ENCODE results near the gene F13B.

The F13B gene

DNA sequence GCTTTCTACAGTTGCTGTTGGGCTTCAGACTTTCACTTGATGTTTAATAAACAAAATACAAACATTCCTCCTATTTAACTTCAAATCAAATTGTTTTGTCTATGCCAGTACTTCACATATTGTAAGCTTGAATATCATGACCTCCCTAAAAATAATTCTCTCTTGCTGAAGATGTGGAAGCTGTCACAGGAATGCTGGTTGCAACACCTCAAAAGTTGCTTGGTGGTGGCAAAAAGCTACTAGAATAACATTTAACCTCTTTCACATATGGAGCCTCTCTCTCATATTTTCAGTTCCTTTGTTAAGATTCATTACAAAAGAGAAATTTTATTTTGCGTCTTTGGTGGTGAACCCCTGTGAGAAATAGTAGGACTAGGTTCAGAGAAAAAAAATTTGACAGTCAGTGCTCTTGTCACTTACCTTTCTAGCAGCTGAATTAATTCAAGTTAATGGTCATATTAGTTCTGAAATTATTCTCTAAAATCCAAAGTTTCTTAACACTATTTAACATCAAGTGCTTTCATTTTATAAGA lies 25.5 kb upstream of the F13B start:
- Histone ChIP-seq H3F3A (ENCODE audit: insufficient read depth, low read length) (no peaks in the 10 kb centered on the region), H3K36me3 (replicated peaks; ENCODE audit: insufficient read depth, low read length) (peaks cover 11% of the 10 kb centered on the region), H3K27me3 (replicated peaks; ENCODE audit: insufficient read depth, low read length) (no peaks in the 10 kb centered on the region), H3K4me1 (ENCODE audit: low read length) (no peaks in the 10 kb centered on the region), H2AFZ (ENCODE audit: low read length) (no peak overlapping the region), H4K20me1 (ENCODE audit: insufficient read depth, low read length) (no peaks in the 10 kb centered on the region), H3K9ac (ENCODE audit: low read length) (no peak overlapping the region), H3K9me3 (replicated peaks; ENCODE audit: insufficient read depth, low read length) (no peaks in the 10 kb centered on the region), H3K4me3 (ENCODE audit: low read length) (no peak overlapping the region), H3K27ac (ENCODE audit: low read length) (no peak overlapping the region), H3K79me2 (ENCODE audit: low read length) (no peaks in the 10 kb centered on the region), H3K4me2 (ENCODE audit: low read depth, low read length) (no peak overlapping the region), H3K9me2 (replicated peaks; ENCODE audit: insufficient read depth, low read length) (no peaks in the 10 kb centered on the region)
- TF ChIP-seq EZH2 (optimal IDR thresholded peaks at IDR 0.05; ENCODE audit: low read depth, low read length), result no peak
- TF ChIP-seq, protein P1, sequence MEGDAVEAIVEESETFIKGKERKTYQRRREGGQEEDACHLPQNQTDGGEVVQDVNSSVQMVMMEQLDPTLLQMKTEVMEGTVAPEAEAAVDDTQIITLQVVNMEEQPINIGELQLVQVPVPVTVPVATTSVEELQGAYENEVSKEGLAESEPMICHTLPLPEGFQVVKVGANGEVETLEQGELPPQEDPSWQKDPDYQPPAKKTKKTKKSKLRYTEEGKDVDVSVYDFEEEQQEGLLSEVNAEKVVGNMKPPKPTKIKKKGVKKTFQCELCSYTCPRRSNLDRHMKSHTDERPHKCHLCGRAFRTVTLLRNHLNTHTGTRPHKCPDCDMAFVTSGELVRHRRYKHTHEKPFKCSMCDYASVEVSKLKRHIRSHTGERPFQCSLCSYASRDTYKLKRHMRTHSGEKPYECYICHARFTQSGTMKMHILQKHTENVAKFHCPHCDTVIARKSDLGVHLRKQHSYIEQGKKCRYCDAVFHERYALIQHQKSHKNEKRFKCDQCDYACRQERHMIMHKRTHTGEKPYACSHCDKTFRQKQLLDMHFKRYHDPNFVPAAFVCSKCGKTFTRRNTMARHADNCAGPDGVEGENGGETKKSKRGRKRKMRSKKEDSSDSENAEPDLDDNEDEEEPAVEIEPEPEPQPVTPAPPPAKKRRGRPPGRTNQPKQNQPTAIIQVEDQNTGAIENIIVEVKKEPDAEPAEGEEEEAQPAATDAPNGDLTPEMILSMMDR (IDR thresholded peaks at IDR 0.05; ENCODE audit: low read length), result no peak
- TF ChIP-seq EZH2phosphoT487 (IDR thresholded peaks at IDR 0.05; ENCODE audit: low read length), result no peak
- no peak for DNase-seq

DNA sequence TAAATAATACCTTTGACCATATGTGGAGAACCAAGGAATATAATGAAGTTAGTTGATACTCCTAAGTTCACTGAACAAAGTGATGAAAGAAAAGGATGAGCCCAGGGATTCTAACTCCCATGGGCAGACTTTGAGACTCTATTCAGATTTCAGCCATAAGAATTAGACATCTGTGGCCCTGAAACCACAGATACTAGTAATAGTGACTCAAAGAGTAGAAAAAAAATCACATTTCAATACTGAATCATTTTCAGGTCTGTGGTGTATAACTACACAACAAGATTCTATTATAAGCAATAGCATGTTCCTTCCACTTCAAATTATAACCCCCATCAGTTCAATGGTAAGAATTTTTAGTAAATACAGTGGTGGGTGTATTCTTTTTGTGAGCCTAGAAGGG lies 16.4 kb upstream of the F13B start:
- H2AFZ ChIP-seq (ENCODE audit: low read length), result no peak overlapping the region
- no peak for DNase-seq
- H3K9ac ChIP-seq (ENCODE audit: low read length), result no peak overlapping the region
- TF ChIP-seq, protein P1 (IDR thresholded peaks at IDR 0.05; ENCODE audit: low read length), result no peak
- TF ChIP-seq EZH2 (optimal IDR thresholded peaks at IDR 0.05; ENCODE audit: low read depth, low read length), result no peak
- no peak for TF ChIP-seq EZH2phosphoT487 (IDR thresholded peaks at IDR 0.05; ENCODE audit: low read length)
- H3K4me2 ChIP-seq (ENCODE audit: low read depth, low read length), result no peak overlapping the region
- no peaks in the 10 kb centered on the region for H3K79me2 ChIP-seq (ENCODE audit: low read length)
- no peaks in the 10 kb centered on the region for H3F3A ChIP-seq (ENCODE audit: insufficient read depth, low read length)
- no peaks in the 10 kb centered on the region for H3K4me1 ChIP-seq (ENCODE audit: low read length)
- H3K27me3 ChIP-seq (replicated peaks; ENCODE audit: insufficient read depth, low read length), result no peaks in the 10 kb centered on the region
- H4K20me1 ChIP-seq (ENCODE audit: insufficient read depth, low read length), result no peaks in the 10 kb centered on the region
- H3K4me3 ChIP-seq (ENCODE audit: low read length), result no peak overlapping the region
- H3K36me3 ChIP-seq (replicated peaks; ENCODE audit: insufficient read depth, low read length), result peaks cover 19% of the 10 kb centered on the region
- H3K9me3 ChIP-seq (replicated peaks; ENCODE audit: insufficient read depth, low read length), result no peaks in the 10 kb centered on the region
- no peaks in the 10 kb centered on the region for H3K9me2 ChIP-seq (replicated peaks; ENCODE audit: insufficient read depth, low read length)
- no peak overlapping the region for H3K27ac ChIP-seq (ENCODE audit: low read length)

- Histone ChIP-seq H3K9me2 (replicated peaks; ENCODE audit: insufficient read depth, low read length) (no peaks in the 10 kb centered on the region), H4K20me1 (ENCODE audit: insufficient read depth, low read length) (no peaks in the 10 kb centered on the region), H3K9me3 (replicated peaks; ENCODE audit: insufficient read depth, low read length) (no peaks in the 10 kb centered on the region), H3K4me3 (ENCODE audit: low read length) (no peak overlapping the region), H3K4me2 (ENCODE audit: low read depth, low read length) (no peak overlapping the region), H2AFZ (ENCODE audit: low read length) (no peak overlapping the region), H3K4me1 (ENCODE audit: low read length) (no peaks in the 10 kb centered on the region), H3K9ac (ENCODE audit: low read length) (no peak overlapping the region), H3K27me3 (replicated peaks; ENCODE audit: insufficient read depth, low read length) (no peaks in the 10 kb centered on the region), H3K36me3 (replicated peaks; ENCODE audit: insufficient read depth, low read length) (peaks cover 19% of the 10 kb centered on the region), H3K27ac (ENCODE audit: low read length) (no peak overlapping the region), H3F3A (ENCODE audit: insufficient read depth, low read length) (no peaks in the 10 kb centered on the region), H3K79me2 (ENCODE audit: low read length) (no peaks in the 10 kb centered on the region)
- TF ChIP-seq, protein P1 (IDR thresholded peaks at IDR 0.05; ENCODE audit: low read length), result no peak
- no peak for TF ChIP-seq EZH2phosphoT487 (IDR thresholded peaks at IDR 0.05; ENCODE audit: low read length)
- no peak for TF ChIP-seq EZH2 (optimal IDR thresholded peaks at IDR 0.05; ENCODE audit: low read depth, low read length)
- DNase-seq, result no peak
These were observed 14.2 kb upstream of the F13B start for GRCh38 chr1:197081117-197081753.
